GM12891 (cell line): ENCODE measurements around the gene CLCN7.

ENCODE experiments used
- DNase-seq: peaks from one replicate; pipeline ENCODE4 v3.0.0; 2011; ENCODE audit warnings: low spot score; ENCODE audit not compliant: insufficient read length
- FAIRE-seq: peaks from 2 replicates; lab custom pipeline; 2011; peaks lifted over from hg19 to GRCh38; lab: Jason Lieb, UNC
- PAX5 ChIP-seq: IDR thresholded peaks from 2 replicates; pipeline ENCODE4 v1.6.1; 2011; ENCODE audit warnings: low read length, moderate library complexity, mild to moderate bottlenecking; ENCODE audit not compliant: insufficient read depth, severe bottlenecking
- POLR2A ChIP-seq: IDR thresholded peaks from 2 replicates; pipeline ENCODE4 v1.6.1; 2011; ENCODE audit warnings: low read depth, low read length, control low read depth
- POLR2AphosphoS5 ChIP-seq: IDR thresholded peaks from 2 replicates; pipeline ENCODE4 v1.6.1; 2011; ENCODE audit warnings: low read depth, low read length, control low read depth
- POU2F2 ChIP-seq: IDR thresholded peaks from 2 replicates; pipeline ENCODE4 v1.6.1; 2011; ENCODE audit warnings: low read depth, mild to moderate bottlenecking, control low read depth, low read length, moderate library complexity
- SPI1 ChIP-seq: IDR thresholded peaks from 2 replicates; pipeline ENCODE4 v1.6.1; 2011; ENCODE audit warnings: low read depth, low read length, control low read depth
- TAF1 ChIP-seq: IDR thresholded peaks from 2 replicates; pipeline ENCODE4 v1.6.1; 2011; ENCODE audit warnings: low read depth, low read length, control low read depth

CLCN7 gene

DNA sequence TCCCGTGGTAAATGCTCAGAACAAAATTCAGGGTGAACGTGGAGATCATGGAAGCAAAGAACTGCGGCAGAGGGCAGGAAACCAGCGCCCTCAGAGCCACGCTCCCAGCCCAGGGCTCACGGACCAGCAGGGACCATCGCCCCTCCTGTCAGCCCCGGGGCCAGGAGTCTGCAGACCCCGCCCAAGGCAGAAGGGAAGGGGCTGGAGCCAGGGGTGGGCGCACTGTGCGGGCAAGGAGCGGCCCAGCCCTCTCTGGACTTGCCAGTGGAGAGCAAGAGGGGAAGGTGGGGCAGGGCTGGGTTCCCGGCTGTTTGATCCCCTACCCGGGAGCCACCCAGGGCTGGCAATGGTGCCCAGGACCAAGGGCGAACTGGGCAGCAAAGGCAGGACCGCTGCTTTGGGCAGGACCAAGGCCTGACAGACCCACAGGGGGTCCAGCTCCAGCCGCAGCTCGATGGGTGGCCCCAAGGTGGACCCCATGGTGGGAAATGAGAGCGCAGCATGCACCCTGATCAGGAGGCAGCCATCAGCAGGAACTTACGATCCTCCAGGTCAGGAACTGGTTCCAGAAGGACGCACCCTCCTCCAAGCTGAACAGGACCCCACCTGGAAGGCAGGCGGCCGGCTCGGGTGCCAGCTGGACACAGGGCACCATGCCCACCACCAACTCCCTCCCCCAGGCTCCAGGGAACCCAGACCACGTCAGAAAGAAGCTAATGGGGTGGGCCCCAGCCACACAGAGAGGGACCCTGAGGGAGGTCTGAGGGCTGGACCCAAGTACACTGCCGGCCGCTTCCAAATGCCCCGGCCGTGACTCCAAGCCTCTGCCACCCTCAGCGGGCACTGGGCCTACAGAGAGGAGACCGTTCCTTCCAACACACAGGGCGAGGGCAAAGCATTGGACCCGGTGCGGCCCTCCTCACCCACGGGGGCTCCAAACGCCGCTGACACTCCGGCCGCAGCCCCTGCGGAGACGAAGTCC is 19.3 kb downstream of the CLCN7 start:
- DNase-seq (no peak), FAIRE-seq (no peak)
- no peak for TF ChIP-seq PAX5
- no peak for TF ChIP-seq POLR2A
- TF ChIP-seq TAF1 = no peak
- no peak for TF ChIP-seq POLR2AphosphoS5
- TF ChIP-seq POU2F2 = no peak
- no peak for TF ChIP-seq SPI1

DNA sequence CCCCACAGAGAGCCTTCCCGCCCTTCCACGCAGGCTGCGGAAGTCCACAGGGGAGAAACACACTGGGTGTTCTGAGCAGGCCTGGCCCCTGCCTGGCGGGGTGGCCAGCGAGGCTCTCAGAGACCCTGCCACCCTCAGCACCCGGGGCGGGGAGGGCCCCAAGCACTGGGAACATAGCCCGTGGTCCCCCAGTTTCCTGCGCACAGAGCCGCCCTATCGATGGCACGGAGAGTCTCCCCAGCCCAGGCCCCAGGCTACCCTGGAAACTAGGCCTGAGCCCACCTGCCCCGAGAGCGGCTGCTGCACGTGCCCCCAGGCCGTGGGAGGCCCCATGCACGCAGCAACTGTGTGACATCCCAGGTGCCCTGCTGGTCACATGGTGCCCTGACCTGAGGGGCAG is 20.3 kb downstream of the CLCN7 start:
- DNase-seq (no peak), FAIRE-seq (no peak)
- TF ChIP-seq PAX5 (no peak), TAF1 (no peak), SPI1 (no peak), POLR2AphosphoS5 (no peak), POLR2A (no peak), POU2F2 (no peak)

DNA sequence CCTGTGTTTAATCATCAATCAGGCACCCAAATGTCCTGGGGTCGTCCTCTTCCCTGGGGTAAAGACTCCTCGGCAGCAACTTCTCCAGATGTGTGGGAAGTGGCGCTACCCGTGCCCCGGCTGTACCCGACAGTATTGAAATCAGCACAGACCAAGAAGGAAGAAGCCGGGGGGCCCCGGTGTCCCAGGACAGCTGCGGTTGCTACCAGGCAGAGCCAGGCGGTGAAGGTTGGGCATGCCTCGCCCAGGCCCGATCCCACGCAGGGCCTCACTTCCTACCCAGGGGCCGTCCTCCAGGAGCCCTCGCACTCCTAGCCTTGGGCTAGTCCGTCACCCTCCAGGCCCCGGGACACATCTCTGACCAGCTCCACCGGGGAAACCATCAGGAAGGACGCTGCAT is 21.5 kb downstream of the CLCN7 start:
- TF ChIP-seq PAX5 = no peak
- no peak for TF ChIP-seq POLR2A
- TF ChIP-seq TAF1 = no peak
- no peak for TF ChIP-seq POLR2AphosphoS5
- TF ChIP-seq SPI1 = no peak
- no peak for TF ChIP-seq POU2F2
- FAIRE-seq (no peak), DNase-seq (no peak)

DNA sequence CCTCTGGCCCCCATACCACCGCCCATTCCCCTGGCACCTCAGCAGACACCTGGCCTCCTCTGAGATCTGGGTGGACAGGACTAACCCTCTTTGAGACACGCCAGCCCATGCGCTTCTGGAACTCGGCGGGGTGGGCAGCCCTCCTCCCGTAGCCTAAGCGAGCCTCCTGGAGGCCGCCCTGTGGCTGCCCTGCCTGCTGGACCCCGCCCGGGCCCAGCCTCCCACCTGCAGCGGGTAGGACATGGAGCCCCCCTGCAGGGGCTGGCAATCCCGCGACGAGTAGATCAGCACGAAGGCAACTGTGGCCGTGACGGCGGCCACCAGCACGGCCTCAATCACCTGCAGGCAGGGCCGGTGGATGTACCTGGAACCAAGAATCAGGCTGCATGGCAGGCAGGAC is 22.3 kb downstream of the CLCN7 start:
- DNase-seq = no peak
- no peak for TF ChIP-seq POLR2A
- no peak for TF ChIP-seq TAF1
- no peak for TF ChIP-seq POU2F2
- TF ChIP-seq POLR2AphosphoS5 = no peak
- no peak for TF ChIP-seq PAX5
- TF ChIP-seq SPI1 = no peak
- no peak for FAIRE-seq

DNA sequence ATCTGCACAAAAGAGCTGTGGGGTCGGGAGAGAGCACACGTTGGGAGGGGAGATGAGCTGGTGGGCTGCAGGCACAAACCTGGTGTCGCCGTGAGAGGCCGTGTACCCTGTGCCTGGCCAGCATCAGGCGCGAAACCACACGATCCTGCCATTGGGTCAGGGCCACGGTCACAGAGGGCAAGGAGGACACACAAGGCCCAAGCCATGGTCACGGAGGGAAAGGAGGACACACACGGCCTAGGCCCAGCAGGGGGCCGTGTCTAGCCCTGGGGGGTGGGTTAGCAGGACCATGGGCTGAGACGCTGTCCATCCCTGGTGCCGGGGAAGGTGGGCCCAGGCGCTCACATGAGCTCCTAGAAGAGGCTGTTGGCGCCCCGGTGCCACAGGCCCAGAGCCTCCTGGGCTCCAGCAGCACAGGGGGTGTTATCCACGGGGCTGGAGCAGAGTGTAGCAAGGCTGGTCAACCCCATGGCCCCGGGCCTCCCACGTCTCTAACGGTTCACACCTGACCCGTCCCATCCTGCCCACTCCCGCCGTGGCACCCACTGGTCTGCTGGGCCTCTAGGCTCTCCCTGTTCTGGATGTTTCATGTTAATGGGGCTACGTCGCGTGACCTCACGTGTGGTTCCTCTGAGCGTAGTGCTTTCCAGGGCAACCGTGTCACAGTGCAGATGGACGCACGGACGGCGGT is 23.0 kb downstream of the CLCN7 start:
- TF ChIP-seq POLR2AphosphoS5 (no peak), POU2F2 (no peak), POLR2A (no peak), SPI1 (no peak), PAX5 (no peak), TAF1 (no peak)
- DNase-seq (no peak), FAIRE-seq (no peak)

DNA sequence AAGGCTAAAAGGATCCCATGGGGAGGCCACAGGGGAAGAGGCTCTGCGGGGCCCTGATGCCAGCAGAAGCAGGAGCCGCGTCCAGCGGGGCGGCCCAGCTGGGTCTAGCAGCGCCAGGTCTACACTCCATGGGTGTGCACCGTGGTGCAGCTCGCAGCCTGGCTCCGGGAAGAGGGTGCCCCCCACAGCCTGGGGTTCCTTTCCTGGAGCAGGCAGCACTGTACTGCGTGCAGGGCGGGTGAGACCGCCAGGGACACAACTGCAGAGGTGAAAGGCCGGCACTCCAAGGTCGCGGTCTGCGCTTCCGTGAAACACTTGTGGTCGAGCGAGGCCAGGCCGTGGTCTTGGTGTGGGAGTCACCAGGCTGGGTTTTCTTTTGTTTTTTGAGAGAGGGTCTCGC is 24.0 kb downstream of the CLCN7 start:
- no peak for TF ChIP-seq POLR2AphosphoS5
- TF ChIP-seq POLR2A = no peak
- TF ChIP-seq POU2F2 = no peak
- FAIRE-seq = no peak
- no peak for DNase-seq

DNA sequence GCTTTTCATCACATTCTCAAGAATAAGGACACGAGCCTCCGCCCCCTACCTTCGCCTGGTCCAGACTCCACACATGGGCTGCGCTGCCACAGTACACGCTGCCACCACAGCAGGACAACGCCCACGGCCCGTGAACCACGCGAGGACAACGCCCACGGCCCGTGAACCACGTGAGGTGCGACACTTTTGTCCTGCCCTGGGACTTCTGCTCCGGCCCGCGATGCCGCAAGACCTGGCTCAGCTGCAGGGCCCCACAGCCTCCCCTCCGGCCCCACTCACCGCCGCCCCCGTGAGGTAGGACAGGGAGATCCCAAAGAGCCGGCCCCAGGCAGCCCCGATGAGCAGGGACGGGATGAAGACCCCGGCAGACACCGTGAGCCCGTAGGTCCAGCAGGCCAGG is 24.6 kb downstream of the CLCN7 start:
- DNase-seq (no peak), FAIRE-seq (no peak)
- no peak for TF ChIP-seq POU2F2
- TF ChIP-seq POLR2A = no peak
- TF ChIP-seq POLR2AphosphoS5 = no peak
- TF ChIP-seq TAF1 = no peak
- no peak for TF ChIP-seq SPI1
- no peak for TF ChIP-seq PAX5

DNA sequence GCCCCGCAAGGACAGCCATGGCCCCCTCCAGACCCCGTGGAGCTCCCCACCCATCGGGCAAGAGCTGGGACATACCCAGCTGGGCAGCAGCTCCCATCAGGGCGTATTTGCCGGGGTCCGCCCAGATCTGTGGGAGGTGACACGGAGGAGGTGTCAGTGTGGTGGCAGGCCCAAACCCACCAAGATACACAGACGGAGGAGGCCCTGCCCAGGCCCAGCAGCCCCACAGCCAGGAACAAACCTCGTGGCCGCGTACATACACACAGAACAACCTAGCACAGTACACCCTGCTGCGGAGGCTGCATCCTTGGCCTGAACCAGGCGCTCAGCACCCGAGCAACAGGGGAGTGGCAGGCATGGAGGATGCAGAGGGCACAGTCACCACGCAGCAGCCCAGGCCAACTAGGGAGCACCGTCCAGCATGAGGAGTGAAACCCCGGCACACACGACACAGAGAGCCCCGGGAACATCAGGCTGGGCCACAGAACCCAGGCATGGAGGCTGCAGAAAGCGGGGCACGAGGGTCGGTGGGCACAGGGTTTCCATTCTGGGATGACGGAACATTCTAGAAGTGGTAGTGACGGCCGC is 25.5 kb downstream of the CLCN7 start:
- TF ChIP-seq POLR2A (no peak), POLR2AphosphoS5 (no peak), TAF1 (no peak), POU2F2 (no peak), SPI1 (no peak), PAX5 (no peak)
- FAIRE-seq = no peak
- DNase-seq = no peak

DNA sequence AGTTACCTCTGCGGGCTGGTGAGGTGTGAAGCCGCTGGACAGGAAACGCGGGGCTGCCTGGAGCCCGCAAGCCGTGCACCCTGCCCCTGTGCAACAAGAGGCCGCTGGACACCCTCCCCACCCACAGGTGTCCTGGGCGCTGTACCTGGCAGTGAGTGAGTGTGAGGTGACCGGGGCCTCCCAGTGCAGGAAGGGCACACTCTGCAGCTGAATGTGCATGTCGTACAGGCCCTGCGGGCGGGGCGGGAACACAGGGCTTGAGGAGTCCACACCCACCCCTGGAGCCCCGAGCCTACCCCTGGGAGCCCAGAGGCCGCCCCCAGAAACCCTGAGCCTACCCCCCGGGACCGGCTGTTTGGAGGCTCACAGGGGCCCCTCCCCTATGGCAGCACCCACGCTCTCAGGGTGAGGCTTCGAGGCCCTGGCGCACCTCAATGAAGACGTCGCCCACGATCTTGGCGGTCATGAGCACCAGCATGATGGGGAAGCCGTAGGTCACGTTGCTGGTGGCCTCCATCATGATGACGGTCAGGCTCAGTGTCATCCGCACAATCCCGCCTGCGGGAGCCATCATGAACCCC is 26.2 kb downstream of the CLCN7 start:
- no peak for DNase-seq
- TF ChIP-seq PAX5 (no peak), TAF1 (no peak), POU2F2 (no peak), SPI1 (no peak), POLR2AphosphoS5 (no peak), POLR2A (no peak)
- FAIRE-seq = no peak

DNA sequence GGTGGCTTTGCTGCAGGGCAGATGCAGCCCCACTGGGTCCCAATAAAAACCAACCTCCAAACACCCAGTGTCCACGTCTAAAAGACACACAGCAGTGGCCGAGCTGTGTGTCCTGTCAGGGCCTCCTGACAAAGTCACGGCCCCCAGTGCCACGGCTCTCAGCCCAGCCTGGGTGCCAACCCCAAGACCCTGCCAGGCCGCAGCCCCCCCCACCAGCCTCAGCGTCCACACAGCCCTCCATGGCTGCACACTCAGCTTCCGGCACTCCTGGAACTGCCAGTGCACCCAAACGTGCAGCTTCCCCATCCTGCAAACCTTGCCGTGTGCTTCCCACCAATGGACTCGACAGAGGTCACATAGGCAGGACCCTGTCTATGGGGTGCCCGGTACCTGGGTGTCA is 26.9 kb downstream of the CLCN7 start:
- FAIRE-seq (no peak), DNase-seq (no peak)
- TF ChIP-seq PAX5 = no peak
- no peak for TF ChIP-seq SPI1
- TF ChIP-seq POLR2A = no peak
- no peak for TF ChIP-seq TAF1
- TF ChIP-seq POLR2AphosphoS5 = no peak
- TF ChIP-seq POU2F2 = no peak
